ENCODE results near the gene STON1.
"Not testable (repeated sequence)": the region's sequence is repeated elsewhere in the genome, so short reads cannot be mapped to it uniquely, and the experiment has no call there.

The STON1 gene

DNA sequence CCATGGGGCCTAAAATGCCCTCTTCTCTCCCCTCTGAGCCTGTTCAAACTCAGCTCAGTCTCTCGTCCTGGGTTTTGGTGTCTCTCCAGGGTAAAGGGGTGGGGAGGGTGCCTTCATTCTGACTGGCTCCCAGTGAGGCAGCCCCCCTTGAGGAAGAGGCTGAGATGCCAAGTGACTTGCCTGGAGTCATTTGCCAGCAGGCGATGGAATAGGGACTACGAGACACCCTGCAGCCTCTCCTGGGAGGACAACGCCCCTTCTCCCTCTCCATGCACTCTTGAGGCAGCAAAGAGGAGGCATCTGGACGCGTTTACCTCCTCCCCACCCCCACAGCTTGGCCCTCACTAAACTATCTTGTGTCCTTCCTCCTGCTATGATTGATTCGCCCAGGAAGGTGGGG is 760 bp upstream of the STON1 start:
- DNase-seq (ENCODE audit: low spot score), result no peak

DNA sequence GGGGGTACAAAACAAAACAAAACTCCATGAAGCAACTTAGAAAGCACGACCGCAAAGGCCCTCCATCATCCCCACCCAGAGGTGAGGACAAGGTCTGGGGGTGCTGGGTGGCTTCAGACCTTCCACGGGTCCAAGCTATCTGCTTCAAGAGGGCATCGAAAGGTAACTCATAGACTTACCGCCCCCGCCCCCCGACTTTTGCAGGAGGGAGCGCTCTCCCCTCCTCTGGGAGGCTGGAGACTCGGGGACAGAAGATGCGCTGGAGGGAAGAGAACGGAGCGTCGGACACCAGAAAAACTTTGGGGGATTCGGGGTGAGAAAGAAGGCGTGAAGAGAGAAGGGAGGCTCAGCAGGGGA is 300 bp upstream of the STON1 start:
- DNase-seq (ENCODE audit: low spot score), result no peak

DNA sequence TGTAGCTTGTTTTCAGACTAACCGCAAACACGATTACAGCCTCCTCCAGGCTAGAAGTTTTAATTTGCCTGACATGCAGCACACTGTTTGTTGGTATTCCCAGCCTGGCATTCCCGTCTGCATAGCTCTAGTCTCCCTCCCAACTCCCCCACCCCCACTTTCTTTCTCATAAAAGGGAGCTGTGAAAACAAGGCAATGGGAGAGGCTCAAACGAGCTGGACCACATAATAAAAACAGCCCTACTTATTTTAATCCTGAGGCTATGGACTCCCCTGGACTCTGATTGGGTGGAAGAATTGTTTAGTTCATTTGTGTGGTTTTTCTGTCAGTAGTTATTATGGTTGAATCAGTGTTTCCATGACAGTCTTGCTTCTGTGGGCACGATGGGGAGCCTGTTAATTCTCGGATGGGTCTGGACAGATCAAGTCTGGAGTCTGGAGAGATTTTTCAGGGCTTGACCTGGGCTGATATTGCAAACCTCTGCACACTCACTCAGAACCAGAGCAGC is 1.2 kb downstream of the STON1 start:
- no peak for DNase-seq (ENCODE audit: low spot score)

DNA sequence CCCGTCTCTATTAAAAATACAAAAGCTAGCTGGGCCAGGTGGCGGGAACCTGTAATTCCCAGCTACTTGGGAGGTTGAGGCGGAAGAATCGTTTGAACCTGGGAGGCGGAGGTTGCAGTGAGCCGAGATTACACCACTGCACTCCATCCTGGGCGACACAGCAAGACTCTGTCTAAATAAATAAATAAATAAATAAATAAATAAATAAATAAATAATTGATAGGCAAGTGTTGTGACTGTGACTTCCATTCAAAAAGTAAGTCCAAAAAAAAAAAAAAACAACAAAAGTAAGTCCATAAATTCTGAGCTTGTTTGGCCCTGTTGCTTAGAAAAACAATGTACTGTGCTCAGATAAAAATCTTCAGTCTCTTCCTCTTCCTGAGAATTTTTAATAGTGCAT is 2.2 kb downstream of the STON1 start:
- DNase-seq (ENCODE audit: low spot score), result no peak

DNA sequence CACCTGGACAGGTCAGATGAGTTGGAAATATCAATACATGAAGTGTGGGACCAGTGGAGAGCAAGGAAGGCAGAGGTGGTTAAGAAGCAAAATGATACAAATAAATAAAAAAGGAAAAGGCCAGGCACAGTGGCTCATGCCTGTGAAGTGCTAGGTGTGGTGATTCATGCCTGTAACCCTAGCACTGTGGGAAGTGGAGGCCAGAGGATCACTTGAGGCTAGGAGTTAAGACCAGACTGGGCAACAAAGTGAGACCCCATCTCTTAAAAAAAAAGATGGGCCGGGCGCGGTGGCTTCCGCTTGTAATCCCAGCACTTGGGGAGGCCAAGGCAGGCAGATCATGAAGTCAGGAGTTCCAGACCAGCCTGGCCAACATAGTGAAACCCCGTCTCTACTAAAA is 2.9 kb downstream of the STON1 start:
- DNase-seq (ENCODE audit: low spot score), result no peak

DNA sequence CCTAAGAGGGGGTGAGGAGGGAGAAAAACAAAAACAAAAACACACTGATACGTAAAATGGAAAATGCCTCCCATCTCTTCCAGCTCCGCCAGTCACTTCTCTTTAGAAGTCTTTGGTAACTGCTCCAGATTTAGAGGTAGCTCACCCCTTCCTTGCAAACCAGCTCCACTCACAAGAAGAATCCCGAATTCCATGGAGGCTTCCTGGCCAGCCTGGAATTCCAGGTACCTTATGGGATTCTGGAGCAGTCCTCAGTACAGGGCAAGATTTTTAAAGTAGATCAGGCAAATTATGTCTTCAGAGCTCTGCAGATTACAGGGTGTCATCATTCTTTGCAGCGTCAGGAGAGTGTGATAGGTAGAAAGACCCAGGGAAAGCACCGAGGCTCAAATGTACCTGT is 4.8 kb downstream of the STON1 start:
- DNase-seq (ENCODE audit: low spot score), result no peak

DNA sequence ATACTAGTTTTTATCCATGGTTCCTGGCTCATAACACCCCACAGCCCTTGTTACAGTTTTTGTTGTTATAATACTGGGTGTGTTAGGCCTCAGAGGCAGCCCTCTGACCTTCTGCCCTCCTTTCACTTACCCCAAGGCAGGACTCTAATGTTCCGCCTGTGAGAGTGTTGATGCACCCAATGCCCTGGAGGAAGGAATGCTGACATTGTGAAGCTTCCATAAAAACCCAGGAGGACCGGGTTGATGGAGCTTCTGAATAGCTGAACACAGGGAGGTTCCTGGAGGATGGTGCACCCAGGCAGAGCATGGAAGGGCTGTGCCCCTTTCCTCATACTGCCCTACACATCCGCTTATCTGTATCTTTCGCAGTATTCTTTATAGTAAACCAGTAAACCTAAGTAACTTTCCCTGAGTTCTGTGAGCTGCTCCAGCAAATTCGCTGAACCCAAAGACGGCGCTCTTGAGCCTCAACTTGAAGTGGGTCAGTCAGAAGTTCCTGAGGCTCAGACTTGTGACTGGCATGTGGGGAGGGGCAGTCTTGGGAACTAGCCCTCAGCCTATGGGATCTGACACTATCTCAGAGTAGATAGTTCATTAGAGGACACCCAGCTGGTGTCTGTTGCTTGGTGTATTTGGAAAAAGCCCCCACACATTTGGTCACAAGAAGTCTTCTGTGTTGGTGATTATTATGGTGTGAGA is 10.4 kb downstream of the STON1 start:
- DNase-seq (ENCODE audit: low spot score), result no peak

DNA sequence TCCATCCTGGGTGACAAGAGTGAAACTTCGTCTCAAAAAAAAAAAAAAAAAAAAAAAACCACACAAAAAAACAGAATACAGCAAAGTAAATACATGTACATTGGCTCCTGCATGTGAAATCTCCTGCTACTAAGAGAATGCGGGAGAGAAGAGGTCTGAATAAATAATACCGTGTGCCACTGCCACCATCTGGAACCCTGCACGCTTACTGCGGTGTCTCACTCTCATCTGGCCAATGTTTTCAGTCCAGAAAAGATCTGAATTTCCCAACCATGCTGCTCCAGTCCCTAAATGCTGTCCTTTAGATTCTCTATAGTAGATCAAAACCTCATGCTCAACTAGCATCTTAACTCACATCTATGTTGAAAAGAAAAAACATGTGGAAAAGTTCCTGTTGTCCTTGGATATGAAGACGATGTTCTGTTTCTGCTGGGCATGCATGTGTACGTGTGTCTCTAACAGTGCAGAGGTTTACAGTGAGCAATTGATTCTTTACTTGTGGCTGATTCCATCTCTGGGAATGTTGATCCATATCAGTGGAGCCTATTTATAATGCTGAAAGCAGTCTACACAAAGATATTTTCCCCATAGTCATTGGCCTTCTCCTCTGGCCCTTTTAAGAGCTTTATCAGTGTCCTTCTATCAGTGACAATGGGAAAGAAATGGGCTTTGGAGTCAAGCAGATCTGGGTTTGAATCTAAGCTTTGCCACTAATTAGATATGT is 11.9 kb downstream of the STON1 start:
- no peak for DNase-seq (ENCODE audit: low spot score)

DNA sequence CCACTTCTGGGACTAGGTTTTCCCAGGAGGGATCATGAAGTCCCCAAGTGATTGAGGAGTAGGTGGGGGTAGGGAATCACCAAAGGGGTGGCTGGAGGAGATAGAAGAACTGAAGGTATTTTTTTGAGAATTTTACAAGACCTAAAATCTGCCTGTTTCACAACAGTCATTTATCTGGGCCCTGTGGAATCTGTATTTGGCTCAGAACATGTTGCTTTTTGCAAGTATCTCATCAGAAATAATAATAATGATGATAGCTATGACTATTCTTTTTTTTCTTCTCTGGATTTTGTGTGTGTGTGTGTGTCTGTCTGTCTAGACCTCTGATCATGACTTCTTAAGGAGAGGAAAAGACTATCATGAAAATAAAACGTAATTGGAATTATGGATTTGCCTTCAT is 13.9 kb downstream of the STON1 start:
- no peak for DNase-seq (ENCODE audit: low spot score)

DNA sequence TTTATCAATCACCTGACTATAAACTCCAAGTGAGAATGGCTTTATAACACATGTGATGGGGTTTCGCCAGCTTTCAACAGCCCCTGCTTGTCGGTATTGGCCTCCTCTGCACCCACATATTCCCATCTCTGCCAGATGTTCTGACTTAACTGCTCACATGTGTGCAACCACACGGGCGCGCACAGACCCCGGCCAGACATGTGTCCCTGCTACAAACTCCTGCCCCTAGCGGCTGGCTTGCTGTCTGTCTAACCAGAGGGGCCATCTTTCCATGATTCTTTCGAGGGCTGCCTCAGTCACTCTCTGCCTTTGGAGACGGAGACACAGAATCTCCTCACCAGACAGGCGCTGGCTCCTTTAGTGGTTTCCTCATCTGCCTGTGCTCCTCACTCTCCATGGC is 15.3 kb downstream of the STON1 start:
- peak; percentile 58 for DNase-seq (ENCODE audit: low spot score)

DNA sequence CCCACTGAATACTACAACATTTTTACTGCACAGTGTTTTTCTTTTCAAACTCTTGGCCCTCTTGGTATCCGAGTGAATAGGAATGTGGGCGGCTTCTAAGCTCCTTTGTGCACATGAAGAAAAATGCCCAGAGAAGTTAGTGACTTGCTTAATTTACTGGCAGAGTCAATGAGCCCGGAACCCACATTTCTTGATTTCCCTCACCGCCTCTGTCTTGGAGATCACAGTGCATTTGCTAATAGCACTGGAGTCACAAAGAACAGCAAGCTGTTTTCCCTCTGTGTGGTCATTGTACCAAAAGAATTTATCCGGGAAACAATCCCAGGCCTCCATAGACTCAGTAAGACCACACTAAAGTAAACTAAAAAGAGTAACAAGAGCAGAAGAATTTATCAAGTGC is 18.9 kb downstream of the STON1 start:
- DNase-seq (ENCODE audit: low spot score), result no peak

DNA sequence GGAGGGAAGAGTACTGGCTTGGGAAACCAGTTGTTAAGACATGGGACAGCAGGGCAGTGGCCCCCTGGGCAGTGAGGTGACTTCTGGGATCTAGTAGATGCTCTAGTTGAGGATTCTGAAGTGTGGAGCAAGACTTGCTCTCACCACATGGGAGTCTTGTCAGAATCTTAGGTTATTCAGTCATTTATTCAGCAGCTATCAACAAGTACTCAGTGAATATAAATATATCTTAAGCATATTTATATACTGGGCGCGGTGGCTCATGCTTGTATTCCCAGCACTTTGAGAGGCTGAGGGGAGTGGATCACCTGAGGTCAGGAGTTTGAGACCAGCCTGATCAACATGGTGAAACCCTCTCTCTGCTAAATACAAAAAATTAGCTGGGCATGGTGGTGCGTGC is 20.0 kb downstream of the STON1 start:
- DNase-seq (ENCODE audit: low spot score), result no peak

DNA sequence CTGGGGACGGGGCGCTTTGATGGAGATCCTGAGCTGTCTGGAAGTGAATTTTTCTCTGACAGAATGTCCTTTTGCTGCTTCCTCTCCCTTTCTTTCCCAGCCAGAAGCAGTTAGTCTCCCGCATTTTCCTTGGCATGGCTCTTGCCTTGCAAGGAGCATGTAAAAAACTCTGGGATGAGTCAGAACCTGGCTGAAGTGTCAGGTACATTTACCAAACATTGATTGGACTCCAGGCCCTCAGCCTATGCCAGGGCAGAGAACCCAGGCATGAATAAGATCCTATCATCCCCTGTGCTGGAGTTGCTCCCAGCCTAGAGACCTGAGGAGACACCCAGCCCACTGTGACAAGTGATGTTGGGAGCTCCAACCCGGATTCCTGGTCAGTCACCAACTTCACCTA is 21.6 kb downstream of the STON1 start:
- DNase-seq (ENCODE audit: low spot score), result no peak

DNA sequence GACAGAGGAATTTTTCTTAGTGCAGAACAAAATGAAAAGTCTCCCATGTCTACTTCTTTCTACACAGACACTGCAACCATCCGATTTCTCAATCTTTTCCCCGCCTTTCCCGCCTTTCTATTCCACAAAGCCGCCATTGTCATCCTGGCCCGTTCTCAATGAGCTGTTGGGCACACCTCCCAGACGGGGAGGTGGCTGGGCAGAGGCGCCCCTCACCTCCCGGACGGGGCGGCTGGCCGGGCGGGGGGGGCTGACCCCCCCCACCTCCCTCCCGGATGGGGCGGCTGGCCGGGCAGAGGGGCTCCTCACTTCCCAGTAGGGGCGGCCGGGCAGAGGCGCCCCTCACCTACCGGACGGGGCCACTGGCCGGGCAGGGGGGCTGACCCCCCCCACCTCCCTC is 25.1 kb downstream of the STON1 start:
- not testable (repeated sequence) for DNase-seq (ENCODE audit: low spot score)

DNA sequence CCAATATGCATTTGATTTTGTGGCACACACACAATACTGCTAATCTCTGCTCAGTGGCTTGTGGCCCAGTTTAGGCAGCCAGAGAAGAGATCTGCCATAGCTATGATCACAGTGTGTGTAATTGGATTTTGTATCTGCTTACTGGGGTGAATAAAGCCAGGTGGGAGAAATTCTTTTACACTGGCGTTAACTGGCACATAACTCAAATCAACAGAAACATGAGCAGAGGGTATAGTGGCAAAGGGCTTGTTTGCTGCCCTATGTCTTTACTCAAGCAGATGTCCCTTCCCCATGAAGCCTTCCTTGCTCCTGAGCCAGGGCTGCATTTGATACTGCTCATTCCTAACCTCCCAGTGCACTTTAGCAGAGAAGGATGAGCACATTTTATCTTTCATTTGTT is 28.5 kb downstream of the STON1 start:
- DNase-seq (ENCODE audit: low spot score), result no peak

DNA sequence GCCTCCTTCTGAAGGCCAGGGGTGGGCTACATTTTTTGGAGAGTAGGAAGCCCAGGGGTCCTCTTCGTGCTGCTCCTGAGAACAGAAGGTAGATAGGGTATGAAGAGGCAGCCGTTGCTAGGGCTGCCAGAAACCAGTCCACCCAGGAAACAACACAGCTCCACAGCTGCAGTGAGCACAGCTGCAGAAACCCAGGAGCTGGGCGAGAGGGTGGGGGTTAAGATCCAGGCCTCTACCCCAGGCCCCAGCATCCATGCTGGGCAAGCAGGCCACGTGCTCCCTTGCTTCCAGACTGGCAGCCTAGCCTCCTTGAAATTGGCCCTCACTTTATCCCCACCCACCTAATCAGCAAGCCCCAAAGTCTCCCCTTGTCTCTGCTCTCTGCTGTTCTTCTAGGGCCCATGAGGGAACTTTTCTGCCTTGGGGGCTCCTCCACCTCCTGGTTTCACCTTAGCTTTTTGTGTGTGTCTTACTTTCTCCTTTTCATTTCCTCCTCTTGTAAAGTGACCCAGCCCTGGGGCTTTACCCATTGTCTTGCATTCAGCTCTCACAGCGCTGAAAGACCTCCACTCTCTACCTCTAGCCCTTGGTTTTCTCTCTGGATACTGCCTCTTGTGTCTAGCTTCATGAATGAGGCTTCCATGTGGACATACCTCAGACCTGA is 30.7 kb downstream of the STON1 start:
- DNase-seq (ENCODE audit: low spot score), result no peak

DNA sequence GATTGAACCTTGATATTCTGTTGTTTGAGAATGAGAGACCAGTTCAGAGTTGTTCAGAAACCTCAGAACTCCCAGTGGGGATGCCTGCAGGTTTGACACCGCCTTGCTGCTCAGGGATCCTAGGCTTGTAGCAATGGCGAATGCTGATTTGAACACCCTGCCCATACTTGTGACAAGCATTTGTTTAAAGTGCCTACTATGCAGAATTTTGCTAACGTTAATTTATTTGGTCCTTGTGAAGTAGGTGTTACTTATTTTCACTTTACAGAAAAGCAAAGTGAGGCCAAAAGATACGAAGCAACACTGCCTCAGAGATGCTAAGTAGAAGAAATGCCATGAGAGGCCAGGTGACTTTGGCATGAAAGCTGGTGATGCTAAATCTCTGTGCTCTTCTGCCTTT is 32.3 kb downstream of the STON1 start:
- DNase-seq (ENCODE audit: low spot score), result no peak

DNA sequence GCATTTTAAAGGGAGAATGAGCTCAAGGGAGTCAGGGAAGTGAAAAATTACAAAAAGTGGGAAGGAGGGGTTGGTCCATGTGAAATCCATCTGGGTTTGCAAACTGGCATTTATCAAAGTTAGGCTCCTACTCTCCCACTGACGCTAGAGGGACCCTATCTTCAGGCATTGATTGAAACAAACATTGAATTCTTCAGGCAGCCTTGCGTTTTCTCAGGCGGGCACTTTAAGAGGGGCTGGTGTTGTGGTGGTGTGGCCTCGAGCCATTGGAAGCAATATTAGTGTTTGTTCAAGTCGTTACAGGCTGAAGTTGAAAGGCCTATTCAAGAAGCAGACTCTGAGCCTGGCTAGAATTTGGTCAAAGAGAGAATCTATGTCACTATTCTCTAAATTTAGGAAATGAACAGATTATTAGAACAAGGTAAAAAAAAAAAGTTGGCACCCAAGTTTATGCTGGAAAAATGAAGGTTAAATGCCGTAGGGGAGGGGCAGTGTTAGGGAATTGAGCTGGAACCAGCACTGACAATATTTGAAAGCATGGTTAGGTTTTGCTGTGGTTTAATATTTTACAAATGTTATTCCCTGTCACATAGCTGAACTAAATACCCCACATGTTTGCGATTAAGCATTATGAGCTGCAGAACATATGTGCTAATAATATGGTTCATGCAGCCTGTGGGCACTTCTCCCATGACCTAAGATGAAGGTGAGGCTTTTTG is 36.8 kb downstream of the STON1 start:
- DNase-seq (ENCODE audit: low spot score), result no peak

DNA sequence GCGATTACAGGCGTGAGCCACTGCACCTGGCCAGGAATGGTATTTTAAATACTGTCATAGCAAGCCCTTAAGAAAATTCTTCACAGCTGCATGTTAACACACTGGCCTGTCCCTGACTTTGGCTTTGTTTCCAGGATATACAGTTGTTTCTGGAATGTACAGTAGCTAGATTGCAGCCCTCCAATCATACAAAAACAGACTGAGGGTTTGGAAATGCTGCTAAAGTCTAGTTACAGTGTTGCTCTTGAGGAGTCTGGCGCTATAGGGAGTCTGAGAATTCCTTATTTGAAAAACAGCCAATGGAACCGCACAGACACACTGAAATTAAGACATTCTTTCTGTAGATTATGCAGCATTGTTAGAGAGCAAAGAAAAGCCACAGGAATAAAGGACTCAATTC is 37.7 kb downstream of the STON1 start:
- no peak for DNase-seq (ENCODE audit: low spot score)

DNA sequence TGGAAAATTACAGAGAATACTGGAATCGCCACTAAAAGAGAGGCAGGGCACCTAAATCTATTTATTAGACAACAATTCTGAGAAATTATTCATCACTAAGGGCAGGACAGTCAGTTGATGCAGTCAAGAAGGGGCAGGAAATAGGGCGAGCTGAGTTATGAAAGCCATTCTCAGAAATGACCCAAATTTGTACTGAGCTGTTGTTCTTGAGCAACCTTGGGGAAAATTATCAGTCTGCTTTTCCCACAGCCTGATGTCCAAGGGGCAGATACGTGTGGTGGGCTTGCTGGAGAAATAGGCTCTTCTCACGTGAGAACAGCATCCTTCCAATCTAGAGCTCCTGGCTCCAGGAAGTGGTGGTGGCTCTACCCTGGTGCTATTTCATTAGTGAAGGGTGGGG is 38.6 kb downstream of the STON1 start:
- DNase-seq (ENCODE audit: low spot score), result no peak

DNA sequence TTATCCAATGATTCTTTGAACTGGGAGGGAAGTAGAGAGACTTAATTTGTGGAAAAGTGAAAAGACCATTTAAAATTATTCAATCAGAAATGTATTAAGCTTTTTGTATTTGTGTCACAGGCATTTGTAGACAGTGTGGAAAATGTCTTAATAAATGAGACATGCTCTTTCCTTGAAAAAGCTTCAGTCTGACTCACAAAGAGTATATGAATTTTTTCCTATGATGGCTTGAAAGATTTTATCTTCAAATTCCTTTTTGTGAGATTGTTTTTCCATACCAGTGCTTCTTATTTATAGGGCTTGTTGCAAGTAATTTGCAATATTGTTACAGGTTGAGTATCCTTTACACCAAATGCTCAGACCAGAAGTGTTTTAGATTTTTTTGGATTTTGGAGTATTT is 39.5 kb downstream of the STON1 start:
- DNase-seq (ENCODE audit: low spot score), result no peak

DNA sequence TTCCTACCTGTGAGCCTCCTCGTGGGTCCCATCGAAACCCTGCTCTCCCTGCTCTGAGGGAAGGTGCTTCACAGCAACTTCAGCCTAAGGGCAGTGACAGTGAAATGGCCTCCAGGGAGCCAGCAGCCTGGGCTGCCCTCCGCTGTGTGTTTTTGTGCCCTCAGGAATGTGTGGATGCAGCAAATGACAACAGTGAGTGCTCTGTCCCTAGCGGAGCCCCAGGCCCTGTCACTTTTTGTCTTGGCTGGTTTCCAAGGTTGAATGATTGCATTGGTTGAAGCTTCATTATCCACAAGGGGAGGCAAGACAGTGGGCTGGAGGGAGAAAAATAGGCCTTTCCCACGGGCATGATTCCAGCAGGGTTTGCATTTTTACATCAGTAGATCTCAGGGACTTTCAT is 42.9 kb downstream of the STON1 start:
- DNase-seq (ENCODE audit: low spot score), result peak; percentile 56
